Loucy (cell line): ENCODE results near the gene MYO7B.
"Not testable (repeated sequence)": the region's sequence is repeated elsewhere in the genome, so short reads cannot be mapped to it uniquely, and the experiment has no call there.

Experiments used
- H2AFZ ChIP-seq: fragments of 200-600 bp; sonication (generic); 2 replicates; pipeline ENCODE4 v1.6.0; 2016; ENCODE audit warnings: antibody characterized with exemption, mild to moderate bottlenecking, low read length, moderate library complexity
- H3F3A ChIP-seq: fragments of 200-600 bp; 2 replicates; pipeline ENCODE4 v1.6.0; 2016; ENCODE audit warnings: antibody characterized with exemption, low read depth, mild to moderate bottlenecking
- H3K27me3 ChIP-seq: fragments of 200-600 bp; sonication (generic); 2 replicates; pipeline ENCODE4 v1.6.1; 2014; ENCODE audit warnings: low read length, mild to moderate bottlenecking; ENCODE audit not compliant: insufficient read depth, poor library complexity, severe bottlenecking
- H3K36me3 ChIP-seq: fragments of 200-600 bp; sonication (generic); 2 replicates; pipeline ENCODE4 v1.6.1; 2016; ENCODE audit warnings: low read length; ENCODE audit not compliant: insufficient read depth
- H3K4me1 ChIP-seq: fragments of 200-600 bp; sonication (generic); 2 replicates; pipeline ENCODE4 v1.5.1; 2014; ENCODE audit warnings: low read length, mild to moderate bottlenecking; ENCODE audit not compliant: insufficient read depth, poor library complexity, severe bottlenecking
- H3K4me2 ChIP-seq: fragments of 200-600 bp; sonication (generic); 2 replicates; pipeline ENCODE4 v1.6.0; 2014; ENCODE audit warnings: antibody characterized with exemption, low read length, low read depth, mild to moderate bottlenecking; ENCODE audit not compliant: poor library complexity, severe bottlenecking
- H3K4me3 ChIP-seq: fragments of 200-600 bp; sonication (generic); 2 replicates; pipeline ENCODE4 v1.5.1; 2014; ENCODE audit warnings: low read length, mild to moderate bottlenecking, mixed read lengths; ENCODE audit not compliant: poor library complexity, severe bottlenecking
- H3K79me2 ChIP-seq: fragments of 200-600 bp; sonication (generic); 2 replicates; pipeline ENCODE4 v1.6.1; 2014; ENCODE audit warnings: low read length; ENCODE audit not compliant: insufficient read depth
- H3K9ac ChIP-seq: fragments of 200-600 bp; sonication (generic); 2 replicates; pipeline ENCODE4 v1.6.0; 2014; ENCODE audit warnings: mild to moderate bottlenecking, low read depth, low read length, moderate library complexity; ENCODE audit not compliant: poor library complexity, severe bottlenecking
- H3K9me2 ChIP-seq: fragments of 200-600 bp; sonication (generic); replicated peaks from 2 replicates; pipeline ENCODE4 v1.6.1; 2016; ENCODE audit warnings: low read depth, low read length, mixed read lengths
- H3K9me3 ChIP-seq: fragments of 200-600 bp; sonication (generic); 2 replicates; pipeline ENCODE4 v1.6.1; 2014; ENCODE audit warnings: mild to moderate bottlenecking, antibody characterized with exemption, low read length, low read depth; ENCODE audit not compliant: insufficient read depth
- H4K20me1 ChIP-seq: fragments of 200-600 bp; sonication (generic); 2 replicates; pipeline ENCODE4 v1.6.0; 2014; ENCODE audit warnings: antibody characterized with exemption, low read length, mild to moderate bottlenecking; ENCODE audit not compliant: insufficient read depth, poor library complexity, severe bottlenecking
- EZH2phosphoT487 ChIP-seq: fragments of 200-600 bp; IDR thresholded peaks from 2 replicates; pipeline ENCODE4 v1.6.1; 2018; ENCODE audit warnings: antibody characterized with exemption, mild to moderate bottlenecking, moderate library complexity, borderline replicate concordance
- TF ChIP-seq, protein P1 (sequence below): fragments of 200-600 bp; sonication (generic); conservative IDR thresholded peaks from 2 replicates; pipeline ENCODE4 v1.5.1; 2014; ENCODE audit warnings: mild to moderate bottlenecking, antibody characterized with exemption, low read length

The MYO7B gene

DNA sequence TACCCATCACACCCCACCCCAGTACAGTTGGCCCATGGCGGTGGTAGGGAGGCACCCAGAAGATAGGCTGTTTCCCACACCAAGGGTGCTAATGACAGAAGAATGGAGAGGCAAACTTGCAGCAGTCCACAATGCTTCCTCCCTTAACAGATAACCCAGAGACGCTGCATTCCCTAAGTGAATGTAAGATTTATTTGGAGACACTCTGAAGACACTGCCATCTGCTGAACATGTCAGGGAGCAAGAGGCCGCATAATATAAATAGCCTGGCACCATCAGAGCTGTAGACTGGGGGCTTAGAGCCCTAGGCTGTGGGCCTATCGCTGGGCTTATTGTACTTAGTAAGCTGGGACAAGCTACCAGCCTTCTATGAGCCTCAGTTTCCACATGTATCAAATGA, 7.0 kb upstream of the MYO7B start:
- H3K4me3 ChIP-seq: no peak overlapping the region
- H3K4me1 ChIP-seq: peaks cover 26% of the 10 kb centered on the region
- no peak overlapping the region for H3K4me2 ChIP-seq
- no peaks in the 10 kb centered on the region for H3K27me3 ChIP-seq
- peaks cover 16% of the 10 kb centered on the region for H4K20me1 ChIP-seq
- no peak overlapping the region for H3K9ac ChIP-seq
- H3K79me2 ChIP-seq: peaks cover 28% of the 10 kb centered on the region
- TF ChIP-seq, protein P1, sequence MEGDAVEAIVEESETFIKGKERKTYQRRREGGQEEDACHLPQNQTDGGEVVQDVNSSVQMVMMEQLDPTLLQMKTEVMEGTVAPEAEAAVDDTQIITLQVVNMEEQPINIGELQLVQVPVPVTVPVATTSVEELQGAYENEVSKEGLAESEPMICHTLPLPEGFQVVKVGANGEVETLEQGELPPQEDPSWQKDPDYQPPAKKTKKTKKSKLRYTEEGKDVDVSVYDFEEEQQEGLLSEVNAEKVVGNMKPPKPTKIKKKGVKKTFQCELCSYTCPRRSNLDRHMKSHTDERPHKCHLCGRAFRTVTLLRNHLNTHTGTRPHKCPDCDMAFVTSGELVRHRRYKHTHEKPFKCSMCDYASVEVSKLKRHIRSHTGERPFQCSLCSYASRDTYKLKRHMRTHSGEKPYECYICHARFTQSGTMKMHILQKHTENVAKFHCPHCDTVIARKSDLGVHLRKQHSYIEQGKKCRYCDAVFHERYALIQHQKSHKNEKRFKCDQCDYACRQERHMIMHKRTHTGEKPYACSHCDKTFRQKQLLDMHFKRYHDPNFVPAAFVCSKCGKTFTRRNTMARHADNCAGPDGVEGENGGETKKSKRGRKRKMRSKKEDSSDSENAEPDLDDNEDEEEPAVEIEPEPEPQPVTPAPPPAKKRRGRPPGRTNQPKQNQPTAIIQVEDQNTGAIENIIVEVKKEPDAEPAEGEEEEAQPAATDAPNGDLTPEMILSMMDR: peak; percentile 30; the same call in 1 of the 2 replicates
- no peak for TF ChIP-seq EZH2phosphoT487
- H3K36me3 ChIP-seq: no peaks in the 10 kb centered on the region
- H2AFZ ChIP-seq: no peak overlapping the region
- H3F3A ChIP-seq: no peaks in the 10 kb centered on the region
- H3K9me3 ChIP-seq: 0 out of 2 replicates have a peak, but pooled peaks cover 2% of the 10 kb centered on the region
- H3K9me2 ChIP-seq: no peaks in the 10 kb centered on the region

DNA sequence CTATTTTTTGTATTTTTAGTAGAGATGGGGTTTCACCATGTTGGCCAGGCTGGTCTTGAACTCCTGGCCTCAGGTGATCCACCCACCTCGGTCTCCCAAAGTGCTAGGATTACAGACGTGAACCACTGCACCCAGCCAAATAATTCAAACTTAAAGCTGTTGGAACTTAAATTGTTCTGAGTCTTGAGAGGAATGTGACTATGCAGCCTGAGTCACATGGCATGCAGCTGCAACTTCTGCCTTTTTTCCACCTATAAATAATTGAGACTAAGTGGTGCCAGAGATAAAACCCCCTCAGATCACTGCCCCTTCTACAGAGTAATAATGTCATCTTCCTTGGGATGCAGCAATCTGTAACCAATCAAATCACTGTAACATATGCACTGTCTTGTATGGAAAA, 6.1 kb upstream of the MYO7B start:
- not testable (repeated sequence) for H2AFZ ChIP-seq, H3K9me2 ChIP-seq, H3K27me3 ChIP-seq, H4K20me1 ChIP-seq, H3K9me3 ChIP-seq, H3K4me3 ChIP-seq, H3F3A ChIP-seq, H3K9ac ChIP-seq, H3K36me3 ChIP-seq, H3K4me2 ChIP-seq
- H3K79me2 ChIP-seq: peaks cover 18% of the 10 kb centered on the region
- peaks cover 18% of the 10 kb centered on the region for H3K4me1 ChIP-seq

DNA sequence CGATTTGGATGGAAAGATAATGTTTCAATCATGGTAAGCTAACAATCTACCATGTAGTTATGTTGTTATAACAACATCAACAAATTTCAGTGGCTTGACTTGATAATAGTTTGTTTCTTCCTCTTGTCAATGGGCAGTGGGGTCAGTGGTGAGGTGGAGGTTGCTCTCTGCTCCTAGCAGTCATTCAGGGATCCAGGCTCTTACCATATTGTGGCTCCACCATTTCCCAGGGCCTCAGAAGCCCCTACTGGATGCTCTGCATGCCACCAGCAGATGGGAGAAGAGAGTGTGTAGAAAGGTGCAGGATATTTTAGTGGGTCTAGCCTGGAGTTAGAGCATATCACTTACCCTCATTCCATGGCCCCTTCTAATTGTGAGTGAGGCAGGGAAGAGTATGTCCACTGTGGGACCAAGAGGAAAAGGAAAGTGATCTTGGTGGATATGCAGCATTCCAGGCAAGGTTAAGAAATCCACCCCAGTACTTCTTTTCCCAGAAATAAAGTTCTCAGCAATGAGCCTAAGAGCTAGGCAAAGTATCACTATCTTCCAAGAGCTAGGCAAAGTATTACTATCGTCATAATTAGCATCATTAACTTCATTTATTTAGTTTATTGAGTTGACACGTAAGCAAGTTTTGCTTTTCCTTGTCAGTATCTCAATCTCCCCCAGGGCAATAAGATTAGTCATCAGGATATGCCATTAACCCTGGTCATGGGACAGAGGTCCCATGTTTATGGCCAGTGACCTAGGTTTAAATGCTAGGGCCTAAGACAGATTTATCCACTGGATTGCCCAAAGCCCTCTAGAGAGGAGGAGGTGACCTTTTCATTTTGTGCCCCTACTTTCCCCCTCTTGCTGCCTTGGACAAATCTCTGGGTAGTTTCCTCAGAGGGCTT, 5.0 kb upstream of the MYO7B start:
- no peaks in the 10 kb centered on the region for H3K27me3 ChIP-seq
- no peaks in the 10 kb centered on the region for H3F3A ChIP-seq
- no peak overlapping the region for H3K4me2 ChIP-seq
- peaks cover 8% of the 10 kb centered on the region for H3K79me2 ChIP-seq
- TF ChIP-seq, protein P1: no peak
- TF ChIP-seq EZH2phosphoT487: no peak
- no peaks in the 10 kb centered on the region for H3K9me2 ChIP-seq
- no peak overlapping the region for H3K4me3 ChIP-seq
- H3K4me1 ChIP-seq: peaks cover 14% of the 10 kb centered on the region
- H3K9ac ChIP-seq: no peak overlapping the region
- H3K36me3 ChIP-seq: no peaks in the 10 kb centered on the region
- no peak overlapping the region for H2AFZ ChIP-seq
- 0 out of 2 replicates have a peak, but pooled peaks cover 2% of the 10 kb centered on the region for H3K9me3 ChIP-seq
- H4K20me1 ChIP-seq: peaks cover under 1% of the 10 kb centered on the region
